Astrocyte (in vitro differentiated cells and primary cell): ENCODE data around the gene PFKL.

Source experiments
- EZH2 ChIP-seq: IDR thresholded peaks from 2 replicates; pipeline ENCODE4 v1.6.1; 2012; ENCODE audit warnings: mild to moderate bottlenecking, low read length, inconsistent platforms; ENCODE audit not compliant: insufficient read depth
- TF ChIP-seq, protein P1 (sequence below): IDR thresholded peaks from 2 replicates; pipeline ENCODE4 v1.5.1; 2011; ENCODE audit warnings: low read depth, mild to moderate bottlenecking, inconsistent platforms, low read length, moderate library complexity; ENCODE audit not compliant: insufficient read depth

DNA sequence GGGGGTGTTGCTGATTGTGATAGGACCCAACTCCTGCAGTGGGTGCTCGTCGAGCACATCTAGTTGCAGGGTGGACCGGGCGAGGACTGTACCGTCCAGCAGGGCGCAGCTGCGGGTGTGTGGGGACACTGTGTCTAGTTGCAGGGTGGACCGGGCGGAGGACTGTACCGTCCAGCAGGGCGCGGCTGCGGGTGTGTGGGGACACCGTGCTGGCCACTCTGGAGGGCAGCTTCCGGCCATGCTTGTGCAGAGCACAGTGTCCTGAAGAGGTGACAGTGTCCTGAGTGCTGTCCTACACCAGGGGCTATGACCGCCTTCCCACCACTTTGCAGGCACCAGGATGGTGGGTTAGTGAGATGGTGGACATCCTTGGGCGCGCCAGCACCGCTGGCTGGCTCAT lies 49.0 kb downstream of the PFKL start:
- TF ChIP-seq, protein P1, sequence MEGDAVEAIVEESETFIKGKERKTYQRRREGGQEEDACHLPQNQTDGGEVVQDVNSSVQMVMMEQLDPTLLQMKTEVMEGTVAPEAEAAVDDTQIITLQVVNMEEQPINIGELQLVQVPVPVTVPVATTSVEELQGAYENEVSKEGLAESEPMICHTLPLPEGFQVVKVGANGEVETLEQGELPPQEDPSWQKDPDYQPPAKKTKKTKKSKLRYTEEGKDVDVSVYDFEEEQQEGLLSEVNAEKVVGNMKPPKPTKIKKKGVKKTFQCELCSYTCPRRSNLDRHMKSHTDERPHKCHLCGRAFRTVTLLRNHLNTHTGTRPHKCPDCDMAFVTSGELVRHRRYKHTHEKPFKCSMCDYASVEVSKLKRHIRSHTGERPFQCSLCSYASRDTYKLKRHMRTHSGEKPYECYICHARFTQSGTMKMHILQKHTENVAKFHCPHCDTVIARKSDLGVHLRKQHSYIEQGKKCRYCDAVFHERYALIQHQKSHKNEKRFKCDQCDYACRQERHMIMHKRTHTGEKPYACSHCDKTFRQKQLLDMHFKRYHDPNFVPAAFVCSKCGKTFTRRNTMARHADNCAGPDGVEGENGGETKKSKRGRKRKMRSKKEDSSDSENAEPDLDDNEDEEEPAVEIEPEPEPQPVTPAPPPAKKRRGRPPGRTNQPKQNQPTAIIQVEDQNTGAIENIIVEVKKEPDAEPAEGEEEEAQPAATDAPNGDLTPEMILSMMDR, result no peak
- no peak for TF ChIP-seq EZH2
